ENCODE data around the gene AMIGO3.

GRCh38 chr3:49699281-49699979 lies 20.1 kb downstream of the AMIGO3 start:
- TF ChIP-seq CTCF (IDR thresholded peaks at IDR 0.05; ENCODE audit: borderline replicate concordance, extremely low read depth, low read length, poor library complexity, severe bottlenecking) (no peak), EZH2 (IDR thresholded peaks at IDR 0.05; ENCODE audit: borderline replicate concordance, low read depth, low read length, severe bottlenecking) (no peak)
